GM19238 (cell line): ENCODE measurements around the gene RBMX.
"Not testable (repeated sequence)": the region's sequence is repeated elsewhere in the genome, so short reads cannot be mapped to it uniquely, and the experiment has no call there.

Source experiments
- DNase-seq: peaks from one replicate; pipeline ENCODE4 v3.0.0; 2011; ENCODE audit warnings: low spot score; ENCODE audit not compliant: insufficient read length

The RBMX gene

GRCh38 chrX:136879001-136879687 lies 1.4 kb downstream of the RBMX start:
- DNase-seq = no peak

- no peak for DNase-seq
Measured at GRCh38 chrX:136878423-136878822, 2.1 kb downstream of the RBMX start.

- DNase-seq = not testable (repeated sequence)
Measured at GRCh38 chrX:136874114-136874513, 6.4 kb downstream of the RBMX start.

- not testable (repeated sequence) for DNase-seq
Measured at GRCh38 chrX:136873210-136873609, 7.3 kb downstream of the RBMX start.

GRCh38 chrX:136872091-136872700 lies 8.3 kb downstream of the RBMX start:
- no peak for DNase-seq

GRCh38 chrX:136870064-136870463 lies 10.5 kb downstream of the RBMX start:
- DNase-seq = no peak

- no peak for DNase-seq
Measured at GRCh38 chrX:136868283-136869055, 12.1 kb downstream of the RBMX start.

- DNase-seq = no peak
Measured at GRCh38 chrX:136867518-136867917, 13.0 kb downstream of the RBMX start.

- DNase-seq = no peak
Measured at GRCh38 chrX:136867096-136867491, 13.4 kb downstream of the RBMX start.

GRCh38 chrX:136866337-136867095 lies 14.0 kb downstream of the RBMX start:
- DNase-seq = no peak

GRCh38 chrX:136865270-136866158 lies 15.0 kb downstream of the RBMX start:
- DNase-seq = no peak

GRCh38 chrX:136863826-136864225 lies 16.7 kb downstream of the RBMX start:
- no peak for DNase-seq

- no peak for DNase-seq
Measured at GRCh38 chrX:136862546-136862945, 18.0 kb downstream of the RBMX start.

GRCh38 chrX:136861877-136862276 lies 18.6 kb downstream of the RBMX start:
- no peak for DNase-seq

- no peak for DNase-seq
Measured at GRCh38 chrX:136858007-136858756, 22.3 kb downstream of the RBMX start.

- no peak for DNase-seq
Measured at GRCh38 chrX:136856551-136856950, 24.0 kb downstream of the RBMX start.

GRCh38 chrX:136856050-136856449 lies 24.5 kb downstream of the RBMX start:
- no peak for DNase-seq

- no peak for DNase-seq
Measured at GRCh38 chrX:136851526-136851925, 29.0 kb downstream of the RBMX start.

- no peak for DNase-seq
Measured at GRCh38 chrX:136850441-136851175, 29.9 kb downstream of the RBMX start.
